Measurements from ENCODE around the gene ANK2.

- TF ChIP-seq EZH2 (IDR thresholded peaks at IDR 0.05; ENCODE audit: low read length): no peak
- TF ChIP-seq CTCF (optimal IDR thresholded peaks at IDR 0.05 in 1 of 3, IDR thresholded peaks at IDR 0.05 in 1 of 3, conservative IDR thresholded peaks at IDR 0.05 in 1 of 3; ENCODE audit: extremely low read depth in 1 of 3, insufficient read depth in 2 of 3, low read length in 3 of 3): no peak
These were observed 198.9 kb downstream of the ANK2 start for GRCh38 chr4:113248320-113248719.
